ENCODE measurements around the gene BCAR3. TPM values are rescaled to one million over a fixed set of nuclear protein-coding genes. Genes with fewer than 3 reads are reported as not detected.
"Not testable (repeated sequence)": the region's sequence is repeated elsewhere in the genome, so short reads cannot be mapped to it uniquely, and the experiment has no call there.

The BCAR3 gene
- total RNA-seq, 4 donors from 2014 or later = 17.1 to 25.0 (median 22.9) TPM

DNA sequence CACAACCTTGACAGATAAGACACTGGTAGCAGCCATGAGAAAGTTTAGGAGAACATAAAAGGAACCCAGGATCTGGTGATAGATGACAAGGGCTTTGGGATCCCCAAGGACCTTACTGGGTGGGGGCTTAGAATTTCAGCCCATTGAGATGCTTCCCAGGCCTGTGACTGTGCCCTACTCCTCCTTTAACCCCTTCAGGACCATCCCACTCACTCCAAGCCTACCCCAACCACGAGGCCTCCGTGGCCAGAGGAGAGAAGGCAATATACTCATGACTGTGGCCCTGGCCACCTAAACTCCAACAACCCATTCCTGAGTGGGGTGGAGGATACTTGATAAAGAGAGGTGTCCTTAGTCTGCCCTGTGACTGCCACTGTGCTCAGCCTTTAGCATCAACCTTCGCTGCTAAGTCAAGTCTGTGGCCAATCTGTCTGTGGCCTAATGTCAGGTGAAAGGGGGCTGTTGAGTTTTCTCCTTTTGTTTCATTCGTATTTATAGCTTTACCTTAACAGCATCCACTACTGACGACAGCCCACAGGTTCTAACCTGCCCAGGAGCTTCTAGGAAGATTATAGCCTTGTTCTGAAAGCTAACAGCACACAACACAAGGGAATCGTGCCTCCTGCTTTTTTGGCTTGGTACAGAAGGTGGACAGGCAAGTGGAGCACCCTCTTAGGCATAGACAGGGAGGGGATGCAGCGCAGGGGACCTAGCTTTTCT lies 16.9 kb upstream of the BCAR3 start:
- Histone ChIP-seq H3K4me1 (peaks cover 24 to 27% of the 10 kb centered on the region in 2 donors), H3K4me3 (no peak overlapping the region), H3K36me3 (no peaks in the 10 kb centered on the region), H3K27ac (no peak overlapping the region), H3K9me3 (no peaks in the 10 kb centered on the region), H3K27me3 (no peaks in the 10 kb centered on the region)
- no peak for ATAC-seq
- no peak for DNase-seq
- intact Hi-C loops (cut with DNase I; ENCODE audit: low total_unique reads) = no loop called here
- TF ChIP-seq, protein P1, sequence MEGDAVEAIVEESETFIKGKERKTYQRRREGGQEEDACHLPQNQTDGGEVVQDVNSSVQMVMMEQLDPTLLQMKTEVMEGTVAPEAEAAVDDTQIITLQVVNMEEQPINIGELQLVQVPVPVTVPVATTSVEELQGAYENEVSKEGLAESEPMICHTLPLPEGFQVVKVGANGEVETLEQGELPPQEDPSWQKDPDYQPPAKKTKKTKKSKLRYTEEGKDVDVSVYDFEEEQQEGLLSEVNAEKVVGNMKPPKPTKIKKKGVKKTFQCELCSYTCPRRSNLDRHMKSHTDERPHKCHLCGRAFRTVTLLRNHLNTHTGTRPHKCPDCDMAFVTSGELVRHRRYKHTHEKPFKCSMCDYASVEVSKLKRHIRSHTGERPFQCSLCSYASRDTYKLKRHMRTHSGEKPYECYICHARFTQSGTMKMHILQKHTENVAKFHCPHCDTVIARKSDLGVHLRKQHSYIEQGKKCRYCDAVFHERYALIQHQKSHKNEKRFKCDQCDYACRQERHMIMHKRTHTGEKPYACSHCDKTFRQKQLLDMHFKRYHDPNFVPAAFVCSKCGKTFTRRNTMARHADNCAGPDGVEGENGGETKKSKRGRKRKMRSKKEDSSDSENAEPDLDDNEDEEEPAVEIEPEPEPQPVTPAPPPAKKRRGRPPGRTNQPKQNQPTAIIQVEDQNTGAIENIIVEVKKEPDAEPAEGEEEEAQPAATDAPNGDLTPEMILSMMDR (IDR thresholded peaks at IDR 0.05 in 4 of 5, conservative IDR thresholded peaks at IDR 0.05 in 1 of 5) = no peak
- no peak for TF ChIP-seq POLR2A (IDR thresholded peaks at IDR 0.05)
- in situ Hi-C loops (cut with MboI; ENCODE audit: low sequenced_read_pairs in 4 of 4) = no loop called here

DNA sequence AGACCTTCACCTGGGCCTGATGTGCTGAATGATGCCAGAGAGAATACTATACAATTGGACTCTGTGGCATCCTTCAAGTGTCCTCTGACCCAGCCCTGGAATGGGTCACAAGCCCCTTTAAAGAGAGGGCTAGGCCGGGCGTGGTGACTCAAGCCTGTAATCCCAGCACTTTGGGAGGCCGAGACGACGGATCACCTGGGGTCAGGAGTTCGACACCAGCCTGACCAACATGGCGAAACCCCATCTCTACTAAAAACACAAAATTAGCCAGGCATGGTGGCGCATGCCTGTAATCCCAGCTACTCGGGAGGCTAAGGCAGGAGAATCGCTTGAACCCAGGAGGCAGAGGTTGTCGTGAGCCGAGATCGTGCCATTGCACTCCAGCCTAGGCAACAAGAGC lies 15.9 kb upstream of the BCAR3 start:
- H3K9me3 ChIP-seq; intact Hi-C loops (cut with DNase I; ENCODE audit: low total_unique reads); DNase-seq; ATAC-seq; H3K4me3 ChIP-seq; H3K27ac ChIP-seq; in situ Hi-C loops (cut with MboI; ENCODE audit: low sequenced_read_pairs in 4 of 4); H3K36me3 ChIP-seq; H3K27me3 ChIP-seq: not testable (repeated sequence)
- peaks cover 17% of the 10 kb centered on the region in 2 donors for H3K4me1 ChIP-seq

DNA sequence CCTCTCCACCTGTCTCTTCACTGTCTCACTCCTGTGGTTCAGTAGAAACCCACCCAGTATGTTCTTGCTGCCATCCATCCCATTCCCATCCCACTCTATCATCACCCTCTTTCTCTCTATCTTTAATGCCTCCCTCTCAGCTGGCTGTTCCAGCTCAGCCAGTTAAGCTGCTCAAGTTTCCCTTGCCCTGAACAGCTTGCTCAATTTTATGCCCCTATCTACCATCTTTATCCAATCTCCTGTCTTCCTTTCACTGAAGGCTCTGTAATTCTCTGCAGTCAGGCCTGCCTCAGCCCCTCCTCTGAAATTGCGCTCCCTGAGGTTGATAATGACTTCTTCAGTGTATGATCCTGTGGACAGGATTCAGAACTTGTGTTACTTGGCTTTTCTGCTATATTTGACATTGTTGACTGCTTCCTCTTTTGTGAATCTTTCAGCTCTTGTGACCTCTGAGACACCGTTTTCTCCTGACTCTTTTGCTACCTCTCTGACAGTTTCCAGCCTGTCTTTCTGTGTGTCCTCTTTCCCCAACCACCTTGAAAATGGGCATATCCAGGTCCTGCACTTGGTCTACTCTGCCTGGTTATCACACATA lies 13.9 kb upstream of the BCAR3 start:
- ATAC-seq (no peak), DNase-seq (no peak)
- intact Hi-C loops (cut with DNase I; ENCODE audit: low total_unique reads) = no loop called here
- Histone ChIP-seq H3K36me3 (no peaks in the 10 kb centered on the region), H3K4me3 (no peak overlapping the region), H3K4me1 (no peaks in the 10 kb centered on the region), H3K27ac (no peak overlapping the region), H3K9me3 (no peaks in the 10 kb centered on the region), H3K27me3 (no peaks in the 10 kb centered on the region)
- TF ChIP-seq, protein P1 (IDR thresholded peaks at IDR 0.05 in 4 of 5, conservative IDR thresholded peaks at IDR 0.05 in 1 of 5) = no peak
- no peak for TF ChIP-seq POLR2A (IDR thresholded peaks at IDR 0.05)
- in situ Hi-C loops (cut with MboI; ENCODE audit: low sequenced_read_pairs in 4 of 4) = no loop called here

DNA sequence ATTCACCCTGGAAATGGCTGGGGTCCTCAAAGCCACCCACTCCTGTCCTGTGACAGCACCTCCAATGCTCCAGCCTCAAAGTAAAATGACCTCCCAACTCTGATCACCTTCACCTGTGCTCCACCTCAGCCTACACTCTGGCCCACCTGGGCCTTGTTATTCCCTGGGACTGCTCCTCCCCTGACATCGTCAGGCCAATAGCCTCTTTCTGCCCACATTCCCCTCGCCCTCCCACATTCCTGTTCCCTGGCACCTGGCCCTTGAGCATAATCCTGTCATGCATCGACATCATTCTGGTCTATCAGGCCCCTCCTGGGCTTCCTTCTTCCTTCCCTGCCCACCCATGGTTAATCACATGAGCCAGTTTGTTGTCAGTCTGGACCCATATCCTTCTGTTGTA lies 13.2 kb upstream of the BCAR3 start:
- in situ Hi-C loops (cut with MboI; ENCODE audit: low sequenced_read_pairs in 4 of 4) = no loop called here
- DNase-seq (no peak), ATAC-seq (no peak)
- Histone ChIP-seq H3K36me3 (no peaks in the 10 kb centered on the region), H3K27me3 (no peaks in the 10 kb centered on the region), H3K4me1 (no peaks in the 10 kb centered on the region), H3K27ac (no peak overlapping the region), H3K9me3 (no peaks in the 10 kb centered on the region), H3K4me3 (no peak overlapping the region)
- intact Hi-C loops (cut with DNase I; ENCODE audit: low total_unique reads) = no loop called here
- TF ChIP-seq, protein P1 (IDR thresholded peaks at IDR 0.05 in 4 of 5, conservative IDR thresholded peaks at IDR 0.05 in 1 of 5) = no peak
- no peak for TF ChIP-seq POLR2A (IDR thresholded peaks at IDR 0.05)

DNA sequence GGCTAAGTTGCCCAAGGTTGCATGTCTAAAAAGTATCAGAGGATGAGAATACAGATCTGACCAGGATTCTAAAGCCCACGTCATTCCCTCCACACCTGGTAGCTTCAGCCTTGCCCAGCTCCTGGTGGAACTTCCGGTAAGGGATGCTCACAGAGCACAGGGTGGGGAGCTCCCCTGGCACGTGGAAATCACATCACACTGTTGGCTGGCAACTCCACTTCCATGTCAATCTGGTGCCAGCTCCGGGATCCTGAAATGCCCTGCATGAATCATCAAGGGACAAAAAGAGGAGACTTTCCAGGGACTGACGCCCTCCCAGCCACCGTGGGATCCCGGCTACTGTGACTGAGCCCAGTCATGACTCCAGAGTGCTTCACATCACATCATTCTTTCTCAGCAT lies 12.4 kb upstream of the BCAR3 start:
- no peak overlapping the region for H3K27ac ChIP-seq
- intact Hi-C loops (cut with DNase I; ENCODE audit: low total_unique reads) (no loop called here), in situ Hi-C loops (cut with MboI; ENCODE audit: low sequenced_read_pairs in 4 of 4) (no loop called here)
- DNase-seq (no peak), ATAC-seq (peak in 1 of 2 donors; percentile 33)
- H3K27me3 ChIP-seq = no peaks in the 10 kb centered on the region
- no peaks in the 10 kb centered on the region for H3K4me1 ChIP-seq
- H3K4me3 ChIP-seq = no peak overlapping the region
- no peaks in the 10 kb centered on the region for H3K36me3 ChIP-seq
- TF ChIP-seq, protein P1 (IDR thresholded peaks at IDR 0.05 in 4 of 5, conservative IDR thresholded peaks at IDR 0.05 in 1 of 5) = no peak
- H3K9me3 ChIP-seq = no peaks in the 10 kb centered on the region

Measured in gastrocnemius medialis (tissue), 4 donors.